ENCODE data around the gene CAMK1D. TPM values are rescaled to one million over a fixed set of nuclear protein-coding genes. Genes with fewer than 3 reads are reported as not detected.

CAMK1D gene
- total RNA-seq, 1 experiment from 2014 or later, result 6.3 TPM

DNA sequence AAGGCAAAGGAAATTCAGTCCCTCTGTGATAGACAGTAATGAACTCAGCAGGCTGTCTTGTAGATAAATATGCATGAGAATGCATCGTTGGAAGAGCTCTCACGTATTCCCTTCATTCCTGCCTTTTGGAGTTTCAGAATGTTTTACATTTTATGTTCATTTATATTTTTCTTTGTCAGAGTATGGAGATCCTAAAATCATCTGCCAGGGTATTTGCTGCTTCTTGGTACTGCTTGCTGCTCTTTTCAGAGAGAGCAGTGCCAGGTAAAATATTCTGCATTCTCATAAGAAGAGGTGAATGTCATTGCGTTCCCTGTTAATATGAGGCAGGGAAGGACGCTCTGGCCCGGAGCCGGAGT, 362.0 kb downstream of the CAMK1D start:
- Histone ChIP-seq H3K14ac (ENCODE audit: insufficient read depth, low read length) (no peak overlapping the region), H3K18ac (ENCODE audit: insufficient read length, low read depth, low read length) (no peak overlapping the region), H3K23ac (ENCODE audit: insufficient read length, low read depth, low read length) (no peak overlapping the region), H3K79me2 (ENCODE audit: insufficient read depth, low read length) (no peaks in the 10 kb centered on the region), H3K56ac (ENCODE audit: insufficient read length, low read depth, low read length) (no peak overlapping the region), H2BK120ac (ENCODE audit: low read depth, low read length, poor library complexity, severe bottlenecking) (no peak overlapping the region), H3K9ac (ENCODE audit: extremely low read depth, insufficient read length, low read length) (no peak overlapping the region), H3K79me1 (ENCODE audit: insufficient read depth, low read depth, low read length, poor library complexity, severe bottlenecking) (no peaks in the 10 kb centered on the region), H3K27me3 (ENCODE audit: insufficient read depth, low read length) (no peaks in the 10 kb centered on the region), H2AK5ac (ENCODE audit: insufficient read length, low read length) (no peak overlapping the region), H2BK12ac (ENCODE audit: insufficient read length, low read depth, low read length) (no peak overlapping the region), H3K4me2 (ENCODE audit: insufficient read depth, insufficient read length, low read length) (no peak overlapping the region), H3K4ac (ENCODE audit: low read depth, low read length) (no peak overlapping the region), H4K5ac (ENCODE audit: insufficient read length, low read depth, low read length) (no peak overlapping the region), H3K9me3 (ENCODE audit: control insufficient read depth, low read depth, low read length) (no peaks in the 10 kb centered on the region), H3T11ph (ENCODE audit: low read length) (no peak overlapping the region), H2BK20ac (ENCODE audit: low read depth, low read length, poor library complexity, severe bottlenecking) (no peak overlapping the region), H2BK5ac (ENCODE audit: insufficient read length, low read length) (no peak overlapping the region), H3K4me1 (ENCODE audit: insufficient read depth, low read length) (no peaks in the 10 kb centered on the region), H4K20me1 (ENCODE audit: control insufficient read depth, insufficient read depth, insufficient read length) (no peaks in the 10 kb centered on the region), H3K27ac (ENCODE audit: insufficient read length, low read depth, low read length) (no peak overlapping the region), H4K8ac (replicated peaks; ENCODE audit: insufficient read length, low read depth, low read length) (no peak overlapping the region), H2BK15ac (ENCODE audit: low read depth, low read length) (no peak overlapping the region), H4K91ac (ENCODE audit: insufficient read length, low read depth, low read length) (no peak overlapping the region), H2AFZ (ENCODE audit: low read length) (no peak overlapping the region), H3K23me2 (ENCODE audit: insufficient read length, low read depth, low read length, poor library complexity, severe bottlenecking) (no peaks in the 10 kb centered on the region)
- H3K4me1 Mint-ChIP-seq, result peaks cover 33 to 47% of the 10 kb centered on the region in 2 experiments
- no peak overlapping the region for H3K4me3 Mint-ChIP-seq
- H3K27ac Mint-ChIP-seq, result peak overlapping the region in 1 of 3 experiments; percentile 66; a peak in 1 of 7 replicates
- no peak for DNase-seq
- H3K27me3 Mint-ChIP-seq (ENCODE audit: low read depth), result peaks cover 3% of the 10 kb centered on the region; the same call in 1 of the 2 replicates
- WGBS (ENCODE audit: extremely low coverage, insufficient read length, low lambda C conversion rate), result no CpG with 5 or more reads among the region's 6 CpGs
- no peaks in the 10 kb centered on the region for H3K9me3 Mint-ChIP-seq
- no peaks in the 10 kb centered on the region for H3K36me3 Mint-ChIP-seq (ENCODE audit: insufficient read depth in 1 of 3, low read depth in 3 of 3)
- TF ChIP-seq CTCF (conservative IDR thresholded peaks at IDR 0.05), result peak; percentile 5; the same call in 2 of the 3 replicates

Measured in H9 (cell line).